ENCODE data around the gene EPHA2. TPM values are rescaled to one million over a fixed set of nuclear protein-coding genes. Genes with fewer than 3 reads are reported as not detected.

EPHA2 gene
- total and polyA plus RNA-seq, 4 donors = 17.5 to 35.6 (median 20.5) TPM

DNA sequence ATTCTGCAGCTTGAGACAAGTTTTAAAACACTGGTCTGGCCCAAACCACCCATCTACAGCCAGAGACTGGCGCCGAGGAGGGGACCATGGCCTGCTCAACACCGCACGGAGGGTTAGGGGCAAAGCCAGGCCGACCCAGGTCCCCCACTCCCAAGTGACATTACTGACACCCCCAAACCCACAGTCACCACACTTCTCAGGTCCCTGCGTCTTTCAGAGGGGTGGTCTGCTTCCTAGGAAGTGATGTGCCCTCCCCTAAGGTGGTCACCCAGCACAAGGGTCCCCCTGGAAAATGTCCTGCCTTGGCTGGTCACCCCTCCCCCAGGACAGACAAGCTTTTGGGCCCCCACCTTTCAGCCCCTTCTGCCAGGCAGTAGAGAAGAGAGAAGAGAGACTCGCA lies 20.8 kb upstream of the EPHA2 start:
- TF ChIP-seq, protein P1, sequence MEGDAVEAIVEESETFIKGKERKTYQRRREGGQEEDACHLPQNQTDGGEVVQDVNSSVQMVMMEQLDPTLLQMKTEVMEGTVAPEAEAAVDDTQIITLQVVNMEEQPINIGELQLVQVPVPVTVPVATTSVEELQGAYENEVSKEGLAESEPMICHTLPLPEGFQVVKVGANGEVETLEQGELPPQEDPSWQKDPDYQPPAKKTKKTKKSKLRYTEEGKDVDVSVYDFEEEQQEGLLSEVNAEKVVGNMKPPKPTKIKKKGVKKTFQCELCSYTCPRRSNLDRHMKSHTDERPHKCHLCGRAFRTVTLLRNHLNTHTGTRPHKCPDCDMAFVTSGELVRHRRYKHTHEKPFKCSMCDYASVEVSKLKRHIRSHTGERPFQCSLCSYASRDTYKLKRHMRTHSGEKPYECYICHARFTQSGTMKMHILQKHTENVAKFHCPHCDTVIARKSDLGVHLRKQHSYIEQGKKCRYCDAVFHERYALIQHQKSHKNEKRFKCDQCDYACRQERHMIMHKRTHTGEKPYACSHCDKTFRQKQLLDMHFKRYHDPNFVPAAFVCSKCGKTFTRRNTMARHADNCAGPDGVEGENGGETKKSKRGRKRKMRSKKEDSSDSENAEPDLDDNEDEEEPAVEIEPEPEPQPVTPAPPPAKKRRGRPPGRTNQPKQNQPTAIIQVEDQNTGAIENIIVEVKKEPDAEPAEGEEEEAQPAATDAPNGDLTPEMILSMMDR (IDR thresholded peaks at IDR 0.05; ENCODE audit: control extremely low read depth, extremely low read depth) = no peak
- H3K4me1 ChIP-seq (ENCODE audit: control insufficient read depth in 5 of 5, insufficient read depth in 5 of 5, low read length in 5 of 5) = peaks cover 0 to 55% (median 17%) of the 10 kb centered on the region in 5 donors
- WGBS, 2 donors = 81 to 83% methylated on average over 7 of the region's 7 CpGs

DNA sequence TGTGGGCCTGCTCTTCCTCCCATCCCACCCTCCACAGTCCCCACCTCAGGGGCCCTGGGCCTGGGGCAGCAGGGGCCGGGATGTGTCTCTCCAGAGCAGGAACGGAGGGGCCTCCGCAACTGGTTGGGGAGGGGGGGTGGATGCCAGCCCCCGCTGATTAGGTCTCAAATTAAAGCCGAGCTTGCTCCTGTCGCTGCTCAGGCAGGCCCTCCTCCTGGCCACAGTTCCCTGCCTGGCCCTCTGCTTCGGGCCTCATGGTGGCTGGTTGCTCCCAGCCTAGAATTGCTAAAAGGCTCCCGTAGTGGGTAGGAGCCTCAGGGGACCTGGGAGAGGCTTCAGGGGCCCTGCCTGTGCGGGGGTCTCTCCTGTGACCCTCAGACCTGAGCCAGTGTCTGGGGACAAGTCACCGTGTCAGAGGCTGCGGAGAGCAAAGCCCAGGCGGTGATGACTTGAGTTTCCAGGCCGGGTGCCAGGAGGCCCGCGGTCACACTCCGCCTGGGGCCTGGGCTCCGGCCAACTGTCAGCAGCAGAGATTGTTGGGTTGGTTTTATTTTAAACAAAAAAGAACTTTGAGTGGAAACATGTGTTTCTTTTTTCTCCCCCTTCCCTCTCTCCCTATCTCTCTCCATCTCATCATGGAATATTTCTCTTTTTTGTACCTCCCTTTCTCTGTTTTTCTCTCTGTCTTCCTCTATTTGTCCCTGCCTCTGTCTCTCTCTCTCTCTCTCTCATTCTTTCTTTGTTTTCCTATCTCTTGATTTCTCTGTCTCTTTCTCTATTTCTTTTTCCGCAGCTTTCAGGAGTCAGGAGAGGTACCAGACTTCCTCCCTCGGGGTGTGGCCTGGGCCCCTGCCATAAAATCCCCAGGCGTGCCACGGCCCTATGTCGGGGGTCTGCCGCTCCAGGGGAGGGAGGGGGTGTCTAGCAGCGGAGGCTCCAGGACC lies 20.0 kb upstream of the EPHA2 start:
- WGBS, 2 donors = 19 to 29% methylated on average over 24 of the region's 24 CpGs
- Histone ChIP-seq H3K36me3 (ENCODE audit: control insufficient read depth in 4 of 4, insufficient read depth in 4 of 4, low read length in 4 of 4) (no peaks in the 10 kb centered on the region), H3K27ac (ENCODE audit: low read depth in 1 of 2, low read length in 1 of 2) (peak overlapping the region; percentile 43 to 69), H3K4me1 (ENCODE audit: control insufficient read depth in 5 of 5, insufficient read depth in 5 of 5, low read length in 5 of 5) (peaks cover 0 to 50% (median 10%) of the 10 kb centered on the region in 5 donors), H3K27me3 (ENCODE audit: control insufficient read depth in 3 of 3, insufficient read depth in 3 of 3, low read length in 2 of 3) (no peaks in the 10 kb centered on the region), H3K9me3 (ENCODE audit: control insufficient read depth in 4 of 4, insufficient read depth in 3 of 4, low read length in 3 of 4) (no peaks in the 10 kb centered on the region), H3K4me3 (no peak overlapping the region), H3K9ac (ENCODE audit: insufficient read depth in 1 of 2, low read length in 2 of 2) (peak overlapping the region in 1 of 2 donors; percentile 0)
- ATAC-seq (ENCODE audit: insufficient read depth, low FRiP score) (peak; percentile 36), DNase-seq (peak; percentile 96 to 99 (median 98))
- TF ChIP-seq, protein P1 (IDR thresholded peaks at IDR 0.05; ENCODE audit: control extremely low read depth, extremely low read depth) = no peak

More for the DNA sequence above, 20.8 kb upstream of the EPHA2 start:
- Histone ChIP-seq H3K27ac (ENCODE audit: low read depth in 1 of 2, low read length in 1 of 2) (peak overlapping the region in 1 of 2 donors; percentile 67), H3K36me3 (ENCODE audit: control insufficient read depth in 4 of 4, insufficient read depth in 4 of 4, low read length in 4 of 4) (no peaks in the 10 kb centered on the region), H3K4me3 (no peak overlapping the region), H3K27me3 (ENCODE audit: control insufficient read depth in 3 of 3, insufficient read depth in 3 of 3, low read length in 2 of 3) (no peaks in the 10 kb centered on the region), H3K9me3 (ENCODE audit: control insufficient read depth in 4 of 4, insufficient read depth in 3 of 4, low read length in 3 of 4) (no peaks in the 10 kb centered on the region), H3K9ac (ENCODE audit: insufficient read depth in 1 of 2, low read length in 2 of 2) (peak overlapping the region in 1 of 2 donors; percentile 0)
- ATAC-seq (ENCODE audit: insufficient read depth, low FRiP score) = no peak
- DNase-seq = no peak

DNA sequence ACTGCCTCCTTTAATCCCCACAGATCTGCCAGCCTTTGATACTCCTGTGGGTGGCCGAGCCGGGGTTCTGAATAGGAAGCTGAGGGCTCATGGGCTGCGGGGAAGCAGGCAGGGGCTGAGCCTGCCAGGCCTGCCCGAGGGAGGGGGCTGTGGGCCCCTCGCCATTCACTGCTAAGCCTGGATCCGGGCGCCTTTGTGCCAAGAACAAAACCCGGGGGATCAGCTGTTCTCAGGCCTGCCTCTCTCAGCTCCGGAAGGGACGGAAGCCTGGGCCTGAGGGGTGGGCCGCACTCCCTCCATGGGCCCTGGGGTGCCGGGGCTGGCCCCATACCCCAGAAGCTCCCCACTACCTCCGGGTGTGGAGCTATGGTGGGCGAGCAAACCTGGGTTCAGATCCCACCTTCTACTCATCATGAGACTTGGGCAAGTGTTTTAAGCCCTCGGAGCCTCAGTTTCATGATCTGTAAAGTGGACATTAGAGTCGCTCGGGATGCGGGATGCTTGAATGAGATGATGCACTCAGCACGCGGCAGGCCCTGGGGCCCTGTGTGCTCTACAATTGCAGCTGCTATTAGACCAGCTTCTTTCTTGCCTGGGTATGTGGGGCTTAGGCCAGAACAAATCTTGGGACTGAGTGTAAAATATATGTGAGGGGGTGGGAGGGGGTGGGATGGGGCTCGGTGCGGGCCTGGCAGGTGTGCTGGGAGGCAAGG lies 19.2 kb upstream of the EPHA2 start:
- peak; percentile 46 to 58 (median 54) for DNase-seq
- 79 to 80% methylated on average over 22 of the region's 22 CpGs for WGBS, 2 donors
- no peaks in the 10 kb centered on the region for H3K9me3 ChIP-seq (ENCODE audit: control insufficient read depth in 4 of 4, insufficient read depth in 3 of 4, low read length in 3 of 4)
- TF ChIP-seq, protein P1 (IDR thresholded peaks at IDR 0.05; ENCODE audit: control extremely low read depth, extremely low read depth) = no peak
- H3K4me1 ChIP-seq (ENCODE audit: control insufficient read depth in 5 of 5, insufficient read depth in 5 of 5, low read length in 5 of 5) = peaks cover 0 to 50% (median 10%) of the 10 kb centered on the region in 5 donors
- no peak overlapping the region for H3K9ac ChIP-seq (ENCODE audit: insufficient read depth in 1 of 2, low read length in 2 of 2)
- H3K27me3 ChIP-seq (ENCODE audit: control insufficient read depth in 3 of 3, insufficient read depth in 3 of 3, low read length in 2 of 3) = no peaks in the 10 kb centered on the region
- H3K4me3 ChIP-seq = no peak overlapping the region
- ATAC-seq (ENCODE audit: insufficient read depth, low FRiP score) = no peak
- no peak overlapping the region for H3K27ac ChIP-seq (ENCODE audit: low read depth in 1 of 2, low read length in 1 of 2)
- no peaks in the 10 kb centered on the region for H3K36me3 ChIP-seq (ENCODE audit: control insufficient read depth in 4 of 4, insufficient read depth in 4 of 4, low read length in 4 of 4)

Data from lung (tissue), 12 donors.